Hepatocyte (in vitro differentiated cells): ENCODE results near the gene MACROD2. TPM values are rescaled to one million over a fixed set of nuclear protein-coding genes. Genes with fewer than 3 reads are reported as not detected.

ENCODE experiments used
- DNase-seq: peaks from one replicate; pipeline ENCODE4 v3.0.0-alpha.2; 2016; ENCODE audit warnings: low spot score
- H2AFZ ChIP-seq: fragments of 200-600 bp; sonication (generic); 2 replicates; pipeline ENCODE4 v1.6.0; 2016; ENCODE audit warnings: antibody characterized with exemption, mild to moderate bottlenecking
- H3K27ac ChIP-seq: fragments of 200-600 bp; sonication (generic); 2 replicates; pipeline ENCODE4 v1.5.1; 2016; ENCODE audit warnings: mild to moderate bottlenecking
- H3K27me3 ChIP-seq: fragments of 200-600 bp; sonication (generic); 2 replicates; pipeline ENCODE4 v1.6.1; 2016
- H3K36me3 ChIP-seq: fragments of 200-600 bp; sonication (generic); replicated peaks from 2 replicates; pipeline ENCODE4 v1.5.1; 2016; ENCODE audit warnings: low read depth; ENCODE audit not compliant: insufficient read depth
- H3K4me1 ChIP-seq: fragments of 200-600 bp; sonication (generic); 2 replicates; pipeline ENCODE4 v1.5.1; 2016; ENCODE audit warnings: mild to moderate bottlenecking, moderate library complexity; ENCODE audit not compliant: insufficient read depth
- H3K4me2 ChIP-seq: fragments of 200-600 bp; sonication (generic); 2 replicates; pipeline ENCODE4 v1.6.0; 2016
- H3K4me3 ChIP-seq: fragments of 200-600 bp; sonication (generic); 2 replicates; pipeline ENCODE4 v1.5.1; 2016; ENCODE audit warnings: mild to moderate bottlenecking
- H3K79me2 ChIP-seq: fragments of 200-600 bp; sonication (generic); 2 replicates; pipeline ENCODE4 v1.6.0; 2017; ENCODE audit warnings: mild to moderate bottlenecking
- H3K9me2 ChIP-seq: fragments of 200-600 bp; sonication (generic); replicated peaks from 2 replicates; pipeline ENCODE4 v1.6.0; 2017; ENCODE audit warnings: mild to moderate bottlenecking; ENCODE audit not compliant: insufficient read depth
- H3K9me3 ChIP-seq: fragments of 200-600 bp; sonication (generic); 2 replicates; pipeline ENCODE4 v1.5.1; 2016; ENCODE audit warnings: low read depth, mild to moderate bottlenecking
- H4K20me1 ChIP-seq: fragments of 200-600 bp; sonication (generic); 2 replicates; pipeline ENCODE4 v1.6.0; 2016; ENCODE audit warnings: mild to moderate bottlenecking; ENCODE audit not compliant: insufficient read depth, poor library complexity, severe bottlenecking
- CTCF ChIP-seq: fragments of 200-600 bp; sonication (generic); IDR thresholded peaks from 2 replicates; pipeline ENCODE4 v1.5.1; 2016; ENCODE audit warnings: antibody characterized with exemption, mild to moderate bottlenecking; ENCODE audit not compliant: poor library complexity
- EZH2 ChIP-seq: fragments of 200-600 bp; sonication (generic); IDR thresholded peaks from 2 replicates; pipeline ENCODE4 v1.6.1; 2016; ENCODE audit warnings: antibody characterized with exemption, mild to moderate bottlenecking, borderline replicate concordance
- EZH2phosphoT487 ChIP-seq: fragments of 200-600 bp; sonication (generic); IDR thresholded peaks from one replicate; pipeline ENCODE4 v1.6.1; 2018; ENCODE audit warnings: antibody characterized with exemption, mild to moderate bottlenecking, low read depth, moderate library complexity; ENCODE audit not compliant: unreplicated experiment, severe bottlenecking
- WGBS: methylation state at CpG from one replicate; pipeline ENCODE4 v1.1.6; 2016; ENCODE audit warnings: low lambda C conversion rate; ENCODE audit errors: missing lambda C conversion rate; 5-methylcytosine and 5-hydroxymethylcytosine counted together
- polyA plus RNA-seq: library from polyadenylated mRNA; unstranded; fragments of >200 nt; fragmentation: Nextera tagmentation; extraction: Ambion mirVana; gene quantifications from 2 replicates; pipeline ENCODE4 v1.2.1, GENCODE V29; 2016
- total RNA-seq: library from RNA; depleted of rRNA; stranded (reverse); fragments of >200 nt; gene quantifications from 2 replicates; pipeline ENCODE4 v1.2.3, GENCODE V29; 2014

MACROD2 gene
- total and polyA plus RNA-seq, 2 experiments from 2014 or later: 2.4 to 3.1 TPM

GRCh38 chr20:15201602-15202001 is 1206.3 kb downstream of the MACROD2 start:
- 93% methylated on average over 1 of the region's 1 CpG for WGBS
- Histone ChIP-seq H3K4me3 (no peak overlapping the region), H3K9me2 (peaks cover 3% of the 10 kb centered on the region), H3K27me3 (no peaks in the 10 kb centered on the region), H4K20me1 (no peaks in the 10 kb centered on the region), H2AFZ (no peak overlapping the region), H3K36me3 (no peaks in the 10 kb centered on the region), H3K4me1 (no peaks in the 10 kb centered on the region), H3K4me2 (no peak overlapping the region), H3K9me3 (no peaks in the 10 kb centered on the region), H3K27ac (no peak overlapping the region), H3K79me2 (no peaks in the 10 kb centered on the region)
- no peak for DNase-seq
- TF ChIP-seq EZH2 (no peak), CTCF (no peak), EZH2phosphoT487 (no peak)

DNA sequence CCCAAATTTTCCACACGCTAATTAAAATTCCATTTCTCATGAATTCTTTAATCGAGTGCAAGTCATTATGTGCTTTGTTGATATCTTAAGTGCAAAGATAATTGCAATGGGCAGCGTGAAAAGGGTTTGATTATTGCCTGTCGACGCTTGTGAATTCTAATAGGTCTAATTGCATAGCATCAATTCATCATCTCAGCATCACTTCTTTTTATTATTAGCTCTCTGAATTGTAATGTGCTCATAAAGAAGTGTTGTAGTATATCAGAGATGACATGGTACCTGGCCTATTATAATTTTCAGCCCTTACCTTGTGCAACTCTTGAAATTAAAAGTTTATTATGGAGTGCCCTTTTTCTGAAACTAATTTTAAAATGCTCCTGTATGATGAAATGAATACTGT is 1208.9 kb downstream of the MACROD2 start:
- Histone ChIP-seq H3K9me3 (no peaks in the 10 kb centered on the region), H3K79me2 (no peaks in the 10 kb centered on the region), H2AFZ (no peak overlapping the region), H3K27ac (no peak overlapping the region), H3K4me1 (no peaks in the 10 kb centered on the region), H3K36me3 (no peaks in the 10 kb centered on the region), H3K4me2 (no peak overlapping the region), H3K27me3 (no peaks in the 10 kb centered on the region), H3K9me2 (peaks cover 3% of the 10 kb centered on the region), H3K4me3 (no peak overlapping the region), H4K20me1 (no peaks in the 10 kb centered on the region)
- DNase-seq: no peak
- 94% methylated on average over 5 of the region's 5 CpGs for WGBS
- TF ChIP-seq CTCF (no peak), EZH2phosphoT487 (no peak), EZH2 (no peak)

- no peaks in the 10 kb centered on the region for H3K79me2 ChIP-seq
- H3K4me1 ChIP-seq: no peaks in the 10 kb centered on the region
- H3K4me3 ChIP-seq: no peak overlapping the region
- no peak for TF ChIP-seq CTCF
- TF ChIP-seq EZH2phosphoT487: no peak
- no peak for TF ChIP-seq EZH2
- no peaks in the 10 kb centered on the region for H4K20me1 ChIP-seq
- H3K9me3 ChIP-seq: no peaks in the 10 kb centered on the region
- H3K27ac ChIP-seq: no peak overlapping the region
- H3K9me2 ChIP-seq: peaks cover 3% of the 10 kb centered on the region
- H3K36me3 ChIP-seq: no peaks in the 10 kb centered on the region
- 73% methylated on average over 2 of the region's 2 CpGs for WGBS
- no peak overlapping the region for H2AFZ ChIP-seq
- DNase-seq: no peak
- no peak overlapping the region for H3K4me2 ChIP-seq
- H3K27me3 ChIP-seq: no peaks in the 10 kb centered on the region
Measured at GRCh38 chr20:15205028-15205427, 1209.7 kb downstream of the MACROD2 start.

DNA sequence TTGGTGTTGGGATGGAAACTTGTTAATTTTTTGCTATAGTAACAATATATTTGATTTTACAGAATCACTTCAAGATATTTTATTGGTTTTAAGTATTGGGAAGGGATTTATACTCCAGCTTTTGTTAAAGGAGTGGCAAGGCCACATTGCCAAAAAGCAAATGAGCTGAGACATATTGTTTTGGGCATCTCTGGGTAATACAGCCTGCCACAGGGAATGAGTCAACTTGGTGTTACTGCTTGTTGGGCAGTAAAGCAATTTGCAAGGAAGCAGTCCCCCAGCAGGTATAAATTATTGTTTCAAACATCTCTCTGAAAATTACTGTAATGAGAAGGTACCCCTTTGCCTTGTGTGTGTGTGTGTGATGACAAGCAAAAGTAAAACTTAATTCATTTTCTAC is 1210.4 kb downstream of the MACROD2 start:
- peaks cover 3% of the 10 kb centered on the region for H3K9me2 ChIP-seq
- H3K27ac ChIP-seq: no peak overlapping the region
- no peak for DNase-seq
- H3K27me3 ChIP-seq: no peaks in the 10 kb centered on the region
- H3K4me2 ChIP-seq: no peak overlapping the region
- H3K79me2 ChIP-seq: no peaks in the 10 kb centered on the region
- no peak overlapping the region for H2AFZ ChIP-seq
- no peaks in the 10 kb centered on the region for H3K36me3 ChIP-seq
- no peak overlapping the region for H3K4me3 ChIP-seq
- no peaks in the 10 kb centered on the region for H3K4me1 ChIP-seq
- TF ChIP-seq EZH2phosphoT487: no peak
- no peaks in the 10 kb centered on the region for H3K9me3 ChIP-seq
- H4K20me1 ChIP-seq: no peaks in the 10 kb centered on the region
